Mammary epithelial cell (primary cell): ENCODE measurements around the gene CCL4.
"Not testable (repeated sequence)": the region's sequence is repeated elsewhere in the genome, so short reads cannot be mapped to it uniquely, and the experiment has no call there.

Experiments used
- CTCF ChIP-seq, 2 donors: IDR thresholded peaks in 1 of 2; conservative IDR thresholded peaks in 1 of 2; 2 replicates each; pipeline ENCODE4 v1.5.1; 2011 to 2012; ENCODE audit warnings: inconsistent platforms in 2 of 2, low read length in 2 of 2, mild to moderate bottlenecking in 2 of 2, control low read depth in 1 of 2, low read depth in 1 of 2; ENCODE audit not compliant: insufficient read depth in 1 of 2; ENCODE audit errors: extremely low read depth in 1 of 2
- EZH2 ChIP-seq: IDR thresholded peaks from 2 replicates; pipeline ENCODE4 v1.6.1; 2012; ENCODE audit warnings: low read length, inconsistent platforms, borderline replicate concordance

GRCh38 chr17:36108265-36108664 is 4.6 kb downstream of the CCL4 start:
- not testable (repeated sequence) for TF ChIP-seq CTCF (conservative IDR thresholded peaks at IDR 0.05 in 1 of 2, IDR thresholded peaks at IDR 0.05 in 1 of 2; ENCODE audit: extremely low read depth in 1 of 2, insufficient read depth in 1 of 2, low read depth in 1 of 2, low read length in 2 of 2); EZH2
